PC-9 (cell line): Measurements from ENCODE around the gene ACVR2B. TPM values are rescaled to one million over a fixed set of nuclear protein-coding genes. Genes with fewer than 3 reads are reported as not detected.

ENCODE experiments used
- BruUV-seq: library from RNA; stranded (reverse); fragments of 400-500 nt; replicated peaks from 2 replicates; lab custom pipeline; 2021; lab: Mats Ljungman, UMichigan
- CTCF ChIA-PET: fragments of 300-600 bp; sonication (Branson Sonifier 250); formaldehyde crosslinking; loops from one replicate; lab custom pipeline; 2022; ENCODE audit warnings: antibody characterized with exemption; lab: Charles Lee
- POLR2A ChIA-PET: fragments of 300-600 bp; sonication (Branson Sonifier 250); formaldehyde crosslinking; loops from one replicate; lab custom pipeline; 2022; ENCODE audit warnings: antibody characterized with exemption; ENCODE audit not compliant: unreplicated experiment; lab: Charles Lee
- DNase-seq, 2 experiments: peaks; one replicate each; pipeline versions ENCODE4 v3.0.0 to v3.0.0-alpha.2; 2015 to 2022; ENCODE audit warnings: mixed read lengths in 1 of 2
- H2AFZ ChIP-seq: fragments of 200-600 bp; sonication (generic); 2 replicates; pipeline ENCODE4 v1.8.1; 2017; ENCODE audit warnings: antibody characterized with exemption
- H3F3A ChIP-seq: fragments of 200-600 bp; sonication (generic); 2 replicates; pipeline ENCODE4 v1.8.1; 2017; ENCODE audit warnings: antibody characterized with exemption, mild to moderate bottlenecking, low read depth; ENCODE audit not compliant: insufficient read depth
- H3K27ac ChIP-seq: fragments of 200-600 bp; sonication (generic); 2 replicates; pipeline ENCODE4 v1.6.1; 2016; ENCODE audit warnings: mixed run types
- H3K27me3 ChIP-seq: fragments of 200-600 bp; sonication (generic); 2 replicates; pipeline ENCODE4 v1.6.1; 2016; ENCODE audit warnings: low read depth, mixed run types; ENCODE audit not compliant: insufficient read depth
- H3K36me3 ChIP-seq: fragments of 200-600 bp; sonication (generic); 2 replicates; pipeline ENCODE4 v1.6.1; 2016; ENCODE audit warnings: low read depth, mixed run types
- H3K4me1 ChIP-seq: fragments of 200-600 bp; sonication (generic); replicated peaks from 2 replicates; pipeline ENCODE4 v1.6.1; 2016; ENCODE audit warnings: mixed run types; ENCODE audit not compliant: insufficient read depth
- H3K4me2 ChIP-seq: fragments of 200-600 bp; sonication (generic); 2 replicates; pipeline ENCODE4 v1.6.1; 2017; ENCODE audit warnings: mixed run types
- H3K4me3 ChIP-seq: fragments of 200-600 bp; sonication (generic); 2 replicates; pipeline ENCODE4 v1.6.1; 2016; ENCODE audit warnings: mixed run types
- H3K79me2 ChIP-seq: fragments of 200-600 bp; sonication (generic); 2 replicates; pipeline ENCODE4 v1.6.1; 2017; ENCODE audit warnings: low read depth, mixed run types
- H3K9me2 ChIP-seq: fragments of 200-600 bp; sonication (generic); 2 replicates; pipeline ENCODE4 v1.8.1; 2017; ENCODE audit warnings: mild to moderate bottlenecking; ENCODE audit not compliant: insufficient read depth
- H3K9me3 ChIP-seq: fragments of 200-600 bp; sonication (generic); 2 replicates; pipeline ENCODE4 v1.8.1; 2016; ENCODE audit warnings: low read depth; ENCODE audit not compliant: insufficient read depth
- H4K20me1 ChIP-seq: fragments of 200-600 bp; sonication (generic); 2 replicates; pipeline ENCODE4 v1.8.1; 2017; ENCODE audit not compliant: insufficient read depth
- EZH2 ChIP-seq: fragments of 200-600 bp; sonication (generic); IDR thresholded peaks from 2 replicates; pipeline ENCODE4 v1.8.0; 2017; ENCODE audit warnings: antibody characterized with exemption, low read depth
- intact Hi-C: fragments of 100-400 bp; cut with micrococcal nuclease; formaldehyde crosslinking; loops from one replicate; pipeline ENCODE4 v1.10.0; 2022; ENCODE audit not compliant: unreplicated experiment
- total RNA-seq: library from RNA; stranded (reverse); gene quantifications from 2 replicates; pipeline ENCODE4 v1.2.3, GENCODE V29; 2021
- TF ChIP-seq, protein P1 (sequence below): fragments of 200-600 bp; sonication (generic); conservative IDR thresholded peaks from 2 replicates; pipeline ENCODE4 v1.6.1; 2017; ENCODE audit warnings: mixed run types, antibody characterized with exemption, mild to moderate bottlenecking, moderate library complexity

Gene ACVR2B
- total RNA-seq, 1 experiment from 2014 or later, result 11.0 TPM

DNA sequence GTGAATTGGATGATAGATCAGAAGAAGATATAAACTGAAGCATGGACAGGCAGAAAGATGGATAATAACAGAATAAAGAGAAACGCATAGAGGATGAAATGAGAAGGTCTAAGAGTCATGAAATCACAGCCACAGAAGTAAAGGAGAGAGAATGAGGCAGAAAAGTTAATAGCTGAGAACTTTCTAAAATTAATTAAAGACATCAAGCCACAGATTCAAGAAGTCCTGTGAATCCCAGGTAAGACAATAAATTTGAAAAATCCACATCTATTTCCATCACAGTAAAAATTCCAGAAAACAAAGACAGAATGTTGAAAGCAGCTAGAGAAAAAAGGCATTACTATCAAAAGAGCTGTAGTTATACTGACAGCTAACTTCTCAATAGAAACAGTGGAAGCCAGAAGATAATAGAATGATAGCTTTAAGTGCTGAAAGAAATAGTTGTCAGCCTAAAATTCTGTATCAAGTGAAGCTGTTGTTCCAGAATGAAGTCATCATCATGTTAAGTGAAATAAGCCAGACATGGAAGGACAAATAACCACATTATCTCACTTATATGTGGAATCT, 12.0 kb downstream of the ACVR2B start:
- CTCF ChIA-PET, result interaction anchor here (0.6 kb wide), 1 partner anchor 15 kb away, joined by 4 read pairs; no protein-coding TSS in a partner anchor

DNA sequence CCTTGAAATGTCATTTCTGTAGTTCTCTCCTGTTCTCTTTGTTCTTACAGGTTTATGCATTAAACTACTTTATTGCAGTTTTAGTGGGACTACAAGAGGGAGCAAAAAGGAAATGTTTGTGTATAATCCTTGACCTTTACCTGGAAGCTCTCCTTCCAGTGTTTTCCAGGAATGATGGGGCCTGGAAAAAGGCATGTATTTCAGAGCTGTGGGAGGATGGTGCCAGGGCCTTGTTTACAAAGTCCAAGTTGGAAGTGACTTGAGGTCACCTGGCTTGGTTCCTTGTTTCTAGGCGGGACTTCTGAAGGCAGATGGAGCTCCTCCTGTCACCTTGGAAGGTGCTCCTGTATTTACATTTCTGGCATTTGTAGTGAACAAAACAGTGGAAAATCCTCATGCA, 15.1 kb downstream of the ACVR2B start:
- Histone ChIP-seq H4K20me1 (no peaks in the 10 kb centered on the region; the same call in 1 of the 2 replicates), H2AFZ (no peak overlapping the region), H3K27ac (no peak overlapping the region), H3K36me3 (no peaks in the 10 kb centered on the region), H3K9me2 (no peaks in the 10 kb centered on the region), H3K4me2 (no peak overlapping the region), H3K9me3 (no peaks in the 10 kb centered on the region), H3K4me1 (no peaks in the 10 kb centered on the region), H3F3A (no peaks in the 10 kb centered on the region), H3K27me3 (no peaks in the 10 kb centered on the region), H3K79me2 (0 out of 2 replicates have a peak, but pooled peaks cover 5% of the 10 kb centered on the region), H3K4me3 (no peak overlapping the region)
- DNase-seq, result no peak
- intact Hi-C loops, result no loop called here
- ChIA-PET CTCF (no interaction called here), POLR2A (no interaction called here)
- TF ChIP-seq, protein P1, sequence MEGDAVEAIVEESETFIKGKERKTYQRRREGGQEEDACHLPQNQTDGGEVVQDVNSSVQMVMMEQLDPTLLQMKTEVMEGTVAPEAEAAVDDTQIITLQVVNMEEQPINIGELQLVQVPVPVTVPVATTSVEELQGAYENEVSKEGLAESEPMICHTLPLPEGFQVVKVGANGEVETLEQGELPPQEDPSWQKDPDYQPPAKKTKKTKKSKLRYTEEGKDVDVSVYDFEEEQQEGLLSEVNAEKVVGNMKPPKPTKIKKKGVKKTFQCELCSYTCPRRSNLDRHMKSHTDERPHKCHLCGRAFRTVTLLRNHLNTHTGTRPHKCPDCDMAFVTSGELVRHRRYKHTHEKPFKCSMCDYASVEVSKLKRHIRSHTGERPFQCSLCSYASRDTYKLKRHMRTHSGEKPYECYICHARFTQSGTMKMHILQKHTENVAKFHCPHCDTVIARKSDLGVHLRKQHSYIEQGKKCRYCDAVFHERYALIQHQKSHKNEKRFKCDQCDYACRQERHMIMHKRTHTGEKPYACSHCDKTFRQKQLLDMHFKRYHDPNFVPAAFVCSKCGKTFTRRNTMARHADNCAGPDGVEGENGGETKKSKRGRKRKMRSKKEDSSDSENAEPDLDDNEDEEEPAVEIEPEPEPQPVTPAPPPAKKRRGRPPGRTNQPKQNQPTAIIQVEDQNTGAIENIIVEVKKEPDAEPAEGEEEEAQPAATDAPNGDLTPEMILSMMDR, result no peak
- TF ChIP-seq EZH2, result no peak
- no TSS peak for BruUV-seq

More for the DNA sequence above, 12.0 kb downstream of the ACVR2B start:
- no peaks in the 10 kb centered on the region for H3K4me1 ChIP-seq
- H3K4me3 ChIP-seq, result no peak overlapping the region
- intact Hi-C loops, result no loop called here
- H2AFZ ChIP-seq, result no peak overlapping the region
- DNase-seq, result no peak
- H3K36me3 ChIP-seq, result no peaks in the 10 kb centered on the region
- H4K20me1 ChIP-seq, result no peaks in the 10 kb centered on the region
- no peak overlapping the region for H3K27ac ChIP-seq
- no peaks in the 10 kb centered on the region for H3K9me3 ChIP-seq
- no TSS peak for BruUV-seq
- no peaks in the 10 kb centered on the region for H3F3A ChIP-seq
- TF ChIP-seq EZH2, result no peak
- TF ChIP-seq, protein P1, result no peak
- peaks cover 11% of the 10 kb centered on the region for H3K79me2 ChIP-seq
- H3K9me2 ChIP-seq, result no peaks in the 10 kb centered on the region
- H3K4me2 ChIP-seq, result no peak overlapping the region
- POLR2A ChIA-PET, result no interaction called here
- no peaks in the 10 kb centered on the region for H3K27me3 ChIP-seq

DNA sequence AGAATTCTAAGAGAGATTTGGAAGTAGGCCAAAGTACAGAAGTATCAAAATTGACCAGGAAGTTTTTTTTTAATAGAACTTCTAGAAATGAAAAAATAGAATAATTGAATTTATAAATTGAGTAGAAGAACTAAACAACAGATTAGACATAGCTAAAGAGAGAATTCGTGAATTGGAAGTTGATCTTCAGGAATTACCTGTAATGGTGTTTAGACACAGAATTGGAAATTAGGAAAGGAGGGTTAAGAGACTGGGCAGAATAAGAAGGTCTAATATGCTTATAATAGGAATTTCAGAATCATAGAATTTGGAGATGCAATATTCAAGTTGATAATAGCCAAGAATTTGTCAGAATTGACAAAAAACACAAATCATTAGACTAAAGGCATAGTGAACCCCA, 16.2 kb downstream of the ACVR2B start:
- Histone ChIP-seq H3K27me3 (no peaks in the 10 kb centered on the region), H3K36me3 (no peaks in the 10 kb centered on the region), H3K4me3 (no peak overlapping the region), H3K9me3 (no peaks in the 10 kb centered on the region), H3F3A (no peaks in the 10 kb centered on the region), H3K79me2 (0 out of 2 replicates have a peak, but pooled peaks cover 5% of the 10 kb centered on the region), H3K27ac (no peak overlapping the region), H3K9me2 (no peaks in the 10 kb centered on the region), H4K20me1 (no peaks in the 10 kb centered on the region; the same call in none of the 2 replicates), H2AFZ (no peak overlapping the region), H3K4me2 (no peak overlapping the region), H3K4me1 (no peaks in the 10 kb centered on the region)
- no peak for DNase-seq
- TF ChIP-seq EZH2, result no peak
- TF ChIP-seq, protein P1, result no peak
- intact Hi-C loops, result no loop called here
- no TSS peak for BruUV-seq
- ChIA-PET CTCF (no interaction called here), POLR2A (no interaction called here)
